Sigmoid colon (tissue), 4 donors: ENCODE measurements around the gene ASB7.

ENCODE experiments used
- EP300 ChIP-seq, 4 donors: sonication (generic); formaldehyde crosslinking; IDR thresholded peaks; one replicate each; pipeline ENCODE4 v1.6.1; 2017; ENCODE audit warnings: antibody characterized with exemption in 4 of 4
- POLR2A ChIP-seq, 2 donors: fragments of 450-650 bp; IDR thresholded peaks; one replicate each; pipeline ENCODE4 v1.6.1; 2016; ENCODE audit warnings: antibody characterized with exemption in 2 of 2, mild to moderate bottlenecking in 2 of 2, moderate library complexity in 2 of 2

DNA sequence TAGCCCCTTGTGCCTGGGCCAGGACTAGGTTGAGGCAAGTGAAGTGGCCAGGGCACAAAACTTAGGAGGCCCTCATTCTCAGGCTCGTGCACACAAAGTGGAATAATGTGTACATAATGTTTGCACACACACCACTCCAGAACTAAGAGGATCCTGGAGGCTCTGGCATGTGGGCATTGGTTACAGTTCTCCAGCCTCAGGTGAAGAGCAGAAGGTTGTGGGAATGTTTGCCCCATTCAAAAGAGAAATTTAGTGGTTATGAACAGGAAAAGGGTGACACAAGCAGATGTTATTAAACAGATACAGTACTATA lies 31.3 kb downstream of the ASB7 start:
- TF ChIP-seq EP300 (IDR thresholded peaks at IDR 0.05) (no peak), POLR2A (IDR thresholded peaks at IDR 0.05) (no peak)
